Fibroblast of skin of left quadriceps (primary cell): ENCODE results near the gene GREM1.

Experiments used
- DNase-seq, 2 experiments: peaks; one replicate each; pipeline ENCODE4 v3.0.0-alpha.2; 2013; ENCODE audit warnings: low read depth in 2 of 2

The GREM1 gene

DNA sequence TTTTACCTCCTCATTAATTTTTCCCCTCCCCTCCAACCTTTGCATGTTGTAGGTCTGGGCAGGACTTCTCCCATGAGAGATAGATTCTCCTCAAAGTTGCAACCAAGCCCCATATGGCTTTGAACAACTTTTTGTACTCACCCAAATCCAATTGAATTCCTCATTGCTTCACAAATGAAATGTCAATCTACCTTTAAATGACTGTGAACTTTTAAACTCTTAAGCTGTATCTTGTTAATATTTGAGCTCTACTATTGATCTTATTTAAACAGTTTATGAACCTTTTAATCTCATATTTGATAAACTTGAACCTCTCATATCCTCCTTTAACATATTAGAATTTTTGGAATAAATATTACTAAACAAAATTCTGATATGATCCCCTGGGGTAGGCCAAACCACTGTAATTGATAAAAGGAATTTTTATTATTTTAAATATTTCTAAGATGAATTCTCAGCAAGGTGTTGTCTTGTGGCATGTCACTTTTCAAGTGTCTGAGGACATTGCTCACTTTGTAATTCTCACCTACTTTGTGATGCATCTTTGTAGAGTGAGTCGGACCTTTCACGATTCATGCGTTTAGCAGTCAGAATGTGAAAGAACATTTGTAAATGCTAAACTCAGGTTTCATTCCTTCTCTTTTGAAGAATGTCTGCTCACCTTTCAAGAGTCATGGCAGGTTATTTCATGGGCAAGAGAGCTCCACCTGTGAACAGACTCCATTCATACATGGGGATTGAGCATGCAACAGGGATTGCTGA lies 23.4 kb upstream of the GREM1 start:
- DNase-seq: no peak

- DNase-seq: no peak
Measured at GRCh38 chr15:32698773-32699390, 18.9 kb upstream of the GREM1 start.

DNA sequence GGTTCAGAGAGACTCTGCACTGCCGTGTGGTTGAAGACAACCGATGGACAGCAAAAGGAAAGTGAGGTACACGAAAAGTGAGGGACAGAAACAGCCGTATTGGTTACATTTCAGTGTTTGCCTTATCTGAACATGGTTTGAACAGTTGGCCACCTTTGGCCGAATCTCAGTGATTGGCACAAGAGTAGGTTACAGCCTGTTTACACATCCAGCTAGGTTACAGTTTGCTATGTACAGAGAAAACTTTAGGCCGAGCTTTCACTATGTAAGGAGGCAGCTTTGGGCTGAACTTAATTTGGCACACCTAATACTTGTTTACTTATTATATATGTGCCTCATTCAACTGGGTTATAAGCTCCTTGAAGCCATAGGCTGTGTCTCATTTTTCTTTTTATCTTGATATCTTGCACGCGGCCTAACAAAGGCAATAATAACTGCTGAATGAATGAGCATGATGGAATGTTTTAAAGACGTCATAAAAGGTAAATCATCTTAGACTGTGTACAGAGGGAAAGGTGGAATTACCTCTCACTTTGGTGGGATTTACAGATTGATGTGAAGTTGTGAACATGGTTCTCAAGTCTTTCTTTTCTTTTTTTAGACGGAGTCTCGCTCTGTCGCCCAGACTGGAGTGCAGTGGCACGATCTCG lies 17.2 kb upstream of the GREM1 start:
- DNase-seq: no peak

- DNase-seq: no peak
Measured at GRCh38 chr15:32701863-32702262, 15.9 kb upstream of the GREM1 start.

- peak; percentile 96 for DNase-seq
Measured at GRCh38 chr15:32704395-32704981, 13.3 kb upstream of the GREM1 start.

DNA sequence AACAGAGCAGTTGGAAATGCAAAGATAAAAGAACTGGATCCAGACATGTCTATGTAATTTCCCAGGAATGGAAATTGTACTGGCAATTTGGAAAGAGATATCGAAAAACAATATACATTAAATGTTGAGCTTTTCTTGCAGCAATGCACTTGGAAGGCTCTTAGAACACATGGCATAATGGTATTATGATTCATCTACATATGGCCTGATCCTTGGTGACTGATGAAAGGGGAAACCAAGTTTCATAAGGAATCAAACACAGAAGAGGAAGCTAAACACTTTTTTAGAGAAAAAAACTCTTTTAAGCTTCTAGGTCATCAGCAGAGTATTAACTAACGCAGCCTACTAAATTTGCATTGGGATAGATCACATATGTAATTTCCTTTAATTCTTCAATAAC lies 12.4 kb upstream of the GREM1 start:
- DNase-seq: peak; percentile 75 to 77

DNA sequence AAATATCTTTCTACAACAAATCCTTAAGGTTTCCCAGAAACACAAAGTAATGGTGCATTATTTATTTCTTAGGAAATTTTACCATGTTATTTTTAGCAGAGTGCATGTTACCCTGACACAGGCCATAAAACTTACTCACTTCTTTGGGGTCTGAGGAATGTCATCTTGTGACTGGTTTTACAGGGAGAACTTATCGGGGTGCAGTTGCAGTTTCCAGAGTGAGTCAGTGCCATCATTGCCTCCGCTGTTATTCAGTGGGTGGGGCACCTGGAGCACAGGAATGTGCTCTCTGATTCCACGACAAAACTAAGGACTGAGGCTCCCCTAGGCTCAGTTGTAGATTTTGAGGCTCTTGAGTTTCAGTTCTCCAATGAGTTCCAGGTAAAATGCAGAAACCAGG lies 11.1 kb upstream of the GREM1 start:
- peak; percentile 63 for DNase-seq

GRCh38 chr15:32707436-32707835 lies 10.4 kb upstream of the GREM1 start:
- DNase-seq: no peak

GRCh38 chr15:32709295-32710033 lies 8.3 kb upstream of the GREM1 start:
- no peak for DNase-seq

DNA sequence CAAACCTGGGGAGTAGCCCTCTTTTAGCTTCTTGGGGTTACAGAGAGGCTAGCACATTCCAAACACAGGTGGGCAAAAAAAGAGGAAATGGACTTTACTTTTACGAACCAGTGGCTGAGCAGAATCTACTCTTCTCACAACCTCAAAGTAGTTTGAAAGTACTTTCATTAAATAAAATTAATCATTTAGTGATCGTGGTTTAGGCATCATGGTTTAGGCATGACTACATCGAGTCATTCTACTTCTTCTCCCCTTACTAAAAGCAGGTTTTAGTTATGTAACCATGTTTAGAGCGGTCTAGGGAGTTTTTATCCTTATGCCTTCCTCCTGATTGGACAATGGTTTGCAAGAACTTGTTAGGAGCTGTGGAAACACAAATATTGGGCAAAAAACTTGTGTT lies 2.5 kb upstream of the GREM1 start:
- DNase-seq: no peak

- no peak for DNase-seq
Measured at GRCh38 chr15:32716216-32716914, 1.4 kb upstream of the GREM1 start.

DNA sequence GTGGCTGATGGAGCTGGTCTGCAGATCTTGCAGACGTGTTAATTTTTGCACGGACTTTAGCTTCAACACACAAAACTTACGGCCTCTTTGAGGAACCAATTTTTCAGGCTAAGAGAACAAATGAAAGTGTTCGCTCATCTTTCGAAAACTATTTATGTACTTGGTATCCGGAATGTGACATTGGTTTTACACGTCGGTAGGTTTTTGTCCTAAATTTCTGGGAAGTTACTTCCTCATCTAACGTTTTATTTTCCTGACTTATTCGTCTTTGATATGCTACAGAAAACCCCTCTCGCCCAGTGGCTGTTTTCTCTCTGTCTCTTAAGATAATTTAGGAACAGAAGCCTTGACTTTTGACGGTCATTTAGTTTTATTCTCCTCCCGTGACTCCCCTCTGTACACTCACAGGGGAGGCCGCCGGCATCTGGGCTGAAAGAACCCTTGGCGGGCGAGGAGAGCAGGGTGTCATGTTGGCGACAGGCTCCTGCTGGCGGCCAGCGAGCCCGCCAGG lies 834 bp upstream of the GREM1 start:
- no peak for DNase-seq

DNA sequence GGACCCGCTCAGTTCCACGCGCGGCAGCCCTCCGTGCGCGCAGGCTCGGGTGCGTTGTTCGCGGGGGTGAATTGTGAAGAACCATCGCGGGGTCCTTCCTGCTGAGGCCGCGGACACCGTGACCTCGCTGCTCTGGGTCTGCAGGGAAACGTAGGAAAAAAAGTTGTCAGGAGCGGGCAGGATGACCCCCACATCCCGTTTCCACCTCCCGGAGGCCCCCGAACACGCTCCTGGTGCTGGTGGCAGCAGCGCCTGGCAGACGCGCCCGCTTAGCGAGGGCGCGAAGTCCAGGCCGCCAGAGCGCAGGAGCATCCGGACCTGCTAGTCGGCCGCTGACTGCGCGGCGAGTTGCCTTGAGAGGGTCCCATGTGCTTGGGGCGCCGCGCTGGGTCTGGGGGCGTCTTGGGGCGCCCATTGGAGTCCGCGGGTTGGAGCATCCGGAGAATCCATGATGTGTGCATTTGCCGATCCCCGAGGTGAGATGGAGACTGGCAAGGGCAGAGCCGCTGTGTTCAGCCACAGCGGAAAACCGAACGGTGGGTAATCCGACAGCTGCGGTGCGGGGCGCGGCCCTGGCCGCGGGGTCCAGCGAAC lies 520 bp downstream of the GREM1 start:
- no peak for DNase-seq

GRCh38 chr15:32718821-32719716 lies 1.3 kb downstream of the GREM1 start:
- DNase-seq: no peak

DNA sequence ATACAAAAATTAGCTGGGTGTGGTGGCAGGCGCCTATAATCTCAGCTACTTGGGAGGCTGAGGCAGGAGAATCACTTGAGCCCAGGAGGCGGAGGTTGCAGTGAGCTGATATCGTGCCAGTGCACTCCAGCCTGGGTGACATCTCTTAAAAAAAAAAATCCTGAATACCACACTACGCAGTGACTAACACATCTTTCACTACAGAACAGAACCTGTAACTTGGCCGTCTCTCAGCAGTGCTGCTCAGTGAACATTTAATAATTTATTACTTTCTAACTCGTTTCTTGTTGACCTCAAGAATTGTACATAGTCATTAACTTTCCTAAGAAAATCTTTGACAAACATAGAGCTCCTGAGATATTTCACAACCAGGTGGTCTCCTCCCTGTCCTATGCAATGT lies 3.8 kb downstream of the GREM1 start:
- DNase-seq: no peak

DNA sequence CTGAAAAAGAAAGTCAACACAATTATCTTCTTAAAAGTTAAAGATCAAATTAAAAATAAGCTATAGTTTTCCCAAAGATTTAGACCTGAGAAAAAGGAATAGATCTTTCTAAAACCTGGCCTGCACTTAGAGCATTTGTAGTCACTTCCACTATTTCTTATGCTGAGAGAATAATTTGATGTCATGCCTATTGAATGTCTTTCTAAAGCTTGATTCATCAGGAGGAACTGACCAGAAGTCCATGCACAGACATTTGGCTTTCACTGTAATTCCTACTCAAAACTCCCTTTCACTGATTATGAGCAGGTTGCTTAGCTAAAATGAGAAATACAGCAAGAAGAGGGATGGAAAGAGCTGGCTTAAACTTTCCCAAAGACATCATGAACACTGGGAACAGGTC lies 4.3 kb downstream of the GREM1 start:
- no peak for DNase-seq

GRCh38 chr15:32723171-32723948 lies 5.6 kb downstream of the GREM1 start:
- DNase-seq: no peak

- DNase-seq: no peak
Measured at GRCh38 chr15:32729700-32730395, 12.0 kb downstream of the GREM1 start.
